Smooth muscle cell (in vitro differentiated cells): ENCODE data around the gene CHRM5. TPM values are rescaled to one million over a fixed set of nuclear protein-coding genes. Genes with fewer than 3 reads are reported as not detected.

ENCODE experiments used
- DNase-seq: peaks from one replicate; lab custom pipeline; 2025; ENCODE audit not compliant: unreplicated experiment; lab: John Stamatoyannopoulos, UW
- H2AFZ ChIP-seq: fragments of 200-600 bp; sonication (generic); 2 replicates; pipeline ENCODE4 v1.6.0; 2016; ENCODE audit warnings: antibody characterized with exemption, low read depth, mild to moderate bottlenecking
- H3F3A ChIP-seq: fragments of 200-600 bp; sonication (generic); 2 replicates; pipeline ENCODE4 v1.6.0; 2017; ENCODE audit warnings: antibody characterized with exemption, low read depth
- H3K27ac ChIP-seq: fragments of 200-600 bp; sonication (generic); 2 replicates; pipeline ENCODE4 v1.5.1; 2016; ENCODE audit warnings: low read depth, mild to moderate bottlenecking
- H3K27me3 ChIP-seq: fragments of 200-600 bp; sonication (generic); 2 replicates; pipeline ENCODE4 v1.6.1; 2016; ENCODE audit warnings: low read depth, mild to moderate bottlenecking
- H3K36me3 ChIP-seq: fragments of 200-600 bp; sonication (generic); 2 replicates; pipeline ENCODE4 v1.5.1; 2016; ENCODE audit warnings: low read depth
- H3K4me1 ChIP-seq: fragments of 200-600 bp; sonication (generic); 2 replicates; pipeline ENCODE4 v1.5.1; 2016; ENCODE audit warnings: low read depth
- H3K4me2 ChIP-seq: fragments of 200-600 bp; sonication (generic); 2 replicates; pipeline ENCODE4 v1.6.0; 2016; ENCODE audit warnings: mild to moderate bottlenecking
- H3K4me3 ChIP-seq: fragments of 200-600 bp; sonication (generic); 2 replicates; pipeline ENCODE4 v1.5.1; 2016; ENCODE audit warnings: mild to moderate bottlenecking
- H3K79me2 ChIP-seq: fragments of 200-600 bp; sonication (generic); 2 replicates; pipeline ENCODE4 v1.6.0; 2016; ENCODE audit warnings: low read depth, mild to moderate bottlenecking
- H3K9ac ChIP-seq: fragments of 200-600 bp; sonication (generic); 2 replicates; pipeline ENCODE4 v1.6.0; 2016; ENCODE audit warnings: low read depth
- H3K9me3 ChIP-seq: fragments of 200-600 bp; sonication (generic); replicated peaks from 2 replicates; pipeline ENCODE4 v1.5.1; 2016; ENCODE audit warnings: low read depth
- H4K20me1 ChIP-seq: fragments of 200-600 bp; sonication (generic); 2 replicates; pipeline ENCODE4 v1.6.0; 2016; ENCODE audit warnings: low read depth
- WGBS: methylation state at CpG from one replicate; pipeline ENCODE4 v1.1.7; 2016; ENCODE audit warnings: low lambda C conversion rate; 5-methylcytosine and 5-hydroxymethylcytosine counted together
- polyA plus RNA-seq: library from polyadenylated mRNA; unstranded; fragments of >200 nt; fragmentation: Nextera tagmentation; extraction: Ambion mirVana; gene quantifications from 2 replicates; pipeline ENCODE4 v1.2.1, GENCODE V29; 2016
- total RNA-seq: library from RNA; depleted of rRNA; stranded (reverse); fragments of >200 nt; gene quantifications from 2 replicates; pipeline ENCODE4 v1.2.3, GENCODE V29; 2014
- TF ChIP-seq, protein P1 (sequence below): fragments of 200-600 bp; sonication (generic); IDR thresholded peaks from 2 replicates; pipeline ENCODE4 v1.5.1; 2017; ENCODE audit warnings: borderline replicate concordance, mild to moderate bottlenecking, antibody characterized with exemption; ENCODE audit not compliant: insufficient read depth, poor library complexity, severe bottlenecking

Gene CHRM5
- total and polyA plus RNA-seq, 2 experiments from 2014 or later = 0.05 TPM; not detected in 1

DNA sequence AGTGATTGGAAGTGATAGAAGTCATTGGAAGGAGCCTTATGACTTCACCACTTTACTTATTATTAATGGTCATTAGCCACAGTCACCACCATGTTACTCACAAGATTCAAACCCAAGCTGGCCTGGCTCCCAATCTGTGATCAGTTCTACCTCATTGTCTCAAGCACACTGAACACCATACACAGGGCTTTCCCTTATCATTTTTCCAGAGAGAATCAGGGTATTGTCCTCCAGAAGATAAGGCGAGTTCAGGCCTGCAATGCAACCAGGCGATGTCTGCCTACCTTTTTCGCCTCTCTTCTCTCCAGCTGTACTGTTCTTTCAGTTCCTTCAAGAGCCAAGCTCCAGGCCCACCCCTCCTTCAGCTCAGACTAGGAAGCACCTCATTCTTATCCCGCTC lies 108.5 kb downstream of the CHRM5 start:
- Histone ChIP-seq H3K4me2 (no peak overlapping the region), H3F3A (no peaks in the 10 kb centered on the region), H3K27ac (no peak overlapping the region), H3K4me3 (no peak overlapping the region), H3K9me3 (no peaks in the 10 kb centered on the region), H3K9ac (no peak overlapping the region), H3K36me3 (no peaks in the 10 kb centered on the region), H4K20me1 (no peaks in the 10 kb centered on the region), H3K4me1 (no peaks in the 10 kb centered on the region), H3K27me3 (no peaks in the 10 kb centered on the region), H3K79me2 (no peaks in the 10 kb centered on the region), H2AFZ (no peak overlapping the region)
- TF ChIP-seq, protein P1, sequence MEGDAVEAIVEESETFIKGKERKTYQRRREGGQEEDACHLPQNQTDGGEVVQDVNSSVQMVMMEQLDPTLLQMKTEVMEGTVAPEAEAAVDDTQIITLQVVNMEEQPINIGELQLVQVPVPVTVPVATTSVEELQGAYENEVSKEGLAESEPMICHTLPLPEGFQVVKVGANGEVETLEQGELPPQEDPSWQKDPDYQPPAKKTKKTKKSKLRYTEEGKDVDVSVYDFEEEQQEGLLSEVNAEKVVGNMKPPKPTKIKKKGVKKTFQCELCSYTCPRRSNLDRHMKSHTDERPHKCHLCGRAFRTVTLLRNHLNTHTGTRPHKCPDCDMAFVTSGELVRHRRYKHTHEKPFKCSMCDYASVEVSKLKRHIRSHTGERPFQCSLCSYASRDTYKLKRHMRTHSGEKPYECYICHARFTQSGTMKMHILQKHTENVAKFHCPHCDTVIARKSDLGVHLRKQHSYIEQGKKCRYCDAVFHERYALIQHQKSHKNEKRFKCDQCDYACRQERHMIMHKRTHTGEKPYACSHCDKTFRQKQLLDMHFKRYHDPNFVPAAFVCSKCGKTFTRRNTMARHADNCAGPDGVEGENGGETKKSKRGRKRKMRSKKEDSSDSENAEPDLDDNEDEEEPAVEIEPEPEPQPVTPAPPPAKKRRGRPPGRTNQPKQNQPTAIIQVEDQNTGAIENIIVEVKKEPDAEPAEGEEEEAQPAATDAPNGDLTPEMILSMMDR = no peak
- no peak for DNase-seq
- WGBS = 94% methylated on average over 4 of the region's 4 CpGs

DNA sequence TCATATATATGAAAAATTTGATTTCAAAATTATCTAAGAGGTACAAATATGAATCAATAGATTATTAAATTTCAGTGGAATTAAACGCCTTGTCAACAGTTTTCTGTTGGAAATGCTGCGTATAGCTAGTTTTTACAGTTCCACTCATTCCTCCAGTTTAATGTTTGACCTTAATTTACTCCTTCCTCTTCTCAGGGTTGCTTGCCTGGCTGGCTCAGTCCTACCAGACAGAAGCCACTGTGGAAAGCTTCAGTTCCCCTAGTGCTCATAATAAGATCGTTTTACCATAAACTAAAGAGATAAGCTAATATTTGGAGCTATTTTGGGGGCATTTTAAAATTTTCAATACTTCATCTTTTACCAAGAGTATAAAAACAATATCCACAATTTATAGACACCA lies 110.6 kb downstream of the CHRM5 start:
- no peaks in the 10 kb centered on the region for H3K4me1 ChIP-seq
- H3K27me3 ChIP-seq = no peaks in the 10 kb centered on the region
- TF ChIP-seq, protein P1 = no peak
- H3K9ac ChIP-seq = no peak overlapping the region
- DNase-seq = no peak
- H3K4me3 ChIP-seq = no peak overlapping the region
- H4K20me1 ChIP-seq = no peaks in the 10 kb centered on the region
- no peaks in the 10 kb centered on the region for H3K9me3 ChIP-seq
- no peak overlapping the region for H3K4me2 ChIP-seq
- WGBS = 73% methylated on average over 3 of the region's 3 CpGs
- H3F3A ChIP-seq = no peaks in the 10 kb centered on the region
- peaks cover 5% of the 10 kb centered on the region for H3K36me3 ChIP-seq
- no peak overlapping the region for H3K27ac ChIP-seq
- no peaks in the 10 kb centered on the region for H3K79me2 ChIP-seq
- no peak overlapping the region for H2AFZ ChIP-seq

DNA sequence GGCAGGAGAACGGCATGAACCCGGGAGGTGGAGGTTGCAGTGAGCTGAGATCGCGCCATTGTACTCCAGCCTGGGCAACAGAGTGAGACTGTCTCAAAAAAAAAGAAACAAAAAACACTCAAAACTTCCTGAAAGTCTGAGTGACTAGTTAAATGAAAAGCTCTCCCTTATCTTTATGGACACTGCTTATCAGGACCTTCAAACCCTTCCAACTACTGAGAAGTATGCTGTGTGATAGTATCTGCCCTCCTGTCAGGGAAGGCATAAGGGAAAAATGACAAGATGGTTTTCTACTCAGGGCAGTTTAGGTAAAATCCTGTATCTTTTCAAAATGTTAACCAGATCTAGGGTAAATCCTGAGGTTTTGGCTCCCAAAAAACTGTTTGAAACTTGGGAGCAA lies 111.6 kb downstream of the CHRM5 start:
- H2AFZ ChIP-seq = no peak overlapping the region
- no peaks in the 10 kb centered on the region for H3F3A ChIP-seq
- whole genome bisulfite sequencing = 57% methylated on average over 4 of the region's 4 CpGs
- no peaks in the 10 kb centered on the region for H4K20me1 ChIP-seq
- H3K4me1 ChIP-seq = no peaks in the 10 kb centered on the region
- H3K27ac ChIP-seq = no peak overlapping the region
- no peaks in the 10 kb centered on the region for H3K9me3 ChIP-seq
- H3K4me3 ChIP-seq = no peak overlapping the region
- H3K9ac ChIP-seq = no peak overlapping the region
- peaks cover 5% of the 10 kb centered on the region for H3K36me3 ChIP-seq
- H3K27me3 ChIP-seq = no peaks in the 10 kb centered on the region
- no peaks in the 10 kb centered on the region for H3K79me2 ChIP-seq
- H3K4me2 ChIP-seq = no peak overlapping the region
- no peak for DNase-seq
- TF ChIP-seq, protein P1 = no peak

DNA sequence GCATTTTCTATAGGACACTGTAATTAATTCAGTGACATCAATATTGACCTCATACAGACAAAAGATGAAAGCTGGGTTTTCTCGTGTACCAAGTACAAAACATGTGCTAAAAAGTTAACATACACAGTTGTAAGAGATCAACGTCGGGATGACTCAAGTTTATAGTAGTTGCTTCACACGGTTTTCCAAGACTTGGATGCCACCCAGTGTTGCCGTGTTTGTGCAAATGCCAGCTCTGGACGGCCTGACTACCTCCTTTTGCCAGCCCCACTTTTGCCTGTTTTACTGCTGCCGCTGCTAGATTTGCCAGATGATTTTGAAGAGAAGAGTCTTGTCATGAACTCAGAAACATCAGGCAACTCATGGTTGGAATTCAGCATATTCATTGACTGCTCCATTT lies 115.8 kb downstream of the CHRM5 start:
- H3F3A ChIP-seq = peaks cover 3% of the 10 kb centered on the region
- H3K9me3 ChIP-seq = no peaks in the 10 kb centered on the region
- peaks cover 8% of the 10 kb centered on the region for H3K36me3 ChIP-seq
- no peaks in the 10 kb centered on the region for H3K4me1 ChIP-seq
- no peak overlapping the region for H3K9ac ChIP-seq
- no peak overlapping the region for H3K4me2 ChIP-seq
- WGBS = 95% methylated on average over 7 of the region's 7 CpGs
- no peaks in the 10 kb centered on the region for H3K79me2 ChIP-seq
- DNase-seq = no peak
- no peaks in the 10 kb centered on the region for H3K27me3 ChIP-seq
- H4K20me1 ChIP-seq = no peaks in the 10 kb centered on the region
- no peak overlapping the region for H2AFZ ChIP-seq
- H3K4me3 ChIP-seq = no peak overlapping the region
- H3K27ac ChIP-seq = no peak overlapping the region
- TF ChIP-seq, protein P1 = no peak
